B cell (primary cell): ENCODE results near the gene LAMP2. TPM values are rescaled to one million over a fixed set of nuclear protein-coding genes. Genes with fewer than 3 reads are reported as not detected.
A peak's percentile ranks its signal among the peaks of the same experiment; 100 is the strongest.

Source experiments
- ATAC-seq: fragments of 200-7000 bp; cut with Tn5 transposase; one replicate; pipeline ENCODE4 v1.10.0; 2021; ENCODE audit warnings: low read depth, mild to moderate bottlenecking, moderate number of reproducible peaks, moderate library complexity
- CTCF ChIA-PET: fragments of 350-600 bp; sonication (Branson Sonifier 250); formaldehyde crosslinking; loops from one replicate; lab custom pipeline; 2021; ENCODE audit warnings: antibody characterized with exemption, inconsistent platforms; lab: Charles Lee
- POLR2A ChIA-PET: fragments of 350-600 bp; sonication (Branson Sonifier 250); formaldehyde crosslinking; loops from one replicate; lab custom pipeline; 2021; ENCODE audit warnings: antibody characterized with exemption; lab: Charles Lee
- DNase-seq: peaks from one replicate; pipeline ENCODE4 v3.0.0; 2013
- H2AFZ ChIP-seq: 2 replicates; pipeline ENCODE4 v1.6.1; 2012; ENCODE audit warnings: mild to moderate bottlenecking, low read depth, low read length; ENCODE audit not compliant: insufficient read depth, poor library complexity, severe bottlenecking
- H3K27ac ChIP-seq, 2 donors: 1 replicate in 1 of 2; 2 replicates in 1 of 2; pipeline ENCODE4 v1.5.1; 2012 to 2013; ENCODE audit warnings: low read length in 2 of 2, mild to moderate bottlenecking in 2 of 2, moderate library complexity in 1 of 2
- H3K27me3 ChIP-seq, 4 experiments: fragments of 200-600 bp in 1 of 4; sonication (generic) in 1 of 4; replicated peaks in 1 of 4; 1 replicate in 2 of 4; 2 replicates in 2 of 4; pipeline versions ENCODE4 v1.6.1 to v1.7.0; 2013 to 2016; ENCODE audit warnings: low read length in 3 of 4, mild to moderate bottlenecking in 2 of 4, mixed read lengths in 1 of 4, moderate library complexity in 1 of 4; ENCODE audit not compliant: insufficient read depth in 4 of 4, control insufficient read depth in 3 of 4; ENCODE audit errors: control extremely low read depth in 1 of 4
- H3K36me3 ChIP-seq, 2 experiments: replicated peaks in 1 of 2; 1 replicate in 1 of 2; 2 replicates in 1 of 2; pipeline versions ENCODE4 v1.6.1 to v1.7.1; 2013; ENCODE audit warnings: low read length in 1 of 2; ENCODE audit not compliant: insufficient read depth in 2 of 2, control insufficient read depth in 1 of 2; ENCODE audit errors: control extremely low read depth in 1 of 2, extremely low read depth in 1 of 2
- H3K4me1 ChIP-seq, 2 donors: fragments of 200-600 bp in 1 of 2; sonication (generic) in 1 of 2; 1 replicate in 1 of 2; 2 replicates in 1 of 2; pipeline versions ENCODE4 v1.5.1 to v1.6.1; 2013 to 2017; ENCODE audit warnings: low read length in 2 of 2; ENCODE audit not compliant: control insufficient read depth in 2 of 2, insufficient read depth in 2 of 2
- H3K4me2 ChIP-seq: replicated peaks from 2 replicates; pipeline ENCODE3; 2012; ENCODE audit warnings: mild to moderate bottlenecking, low read depth, low read length; ENCODE audit not compliant: poor library complexity, severe bottlenecking
- H3K4me3 ChIP-seq, 5 experiments: fragments of 200-600 bp in 1 of 5; sonication (generic) in 1 of 5; 1 replicate in 3 of 5; 2 replicates in 2 of 5; pipeline versions ENCODE4 v1.5.1 to v1.7.0; 2011 to 2016; ENCODE audit warnings: low read length in 4 of 5, mild to moderate bottlenecking in 4 of 5, low read depth in 2 of 5, control low read depth in 1 of 5, moderate library complexity in 1 of 5; ENCODE audit not compliant: insufficient read depth in 1 of 5; ENCODE audit errors: control extremely low read depth in 1 of 5, extremely low read depth in 1 of 5
- H3K79me2 ChIP-seq: fragments of 200-600 bp; sonication (generic); one replicate; pipeline ENCODE4 v1.6.0; 2016; ENCODE audit warnings: low read length; ENCODE audit not compliant: control insufficient read depth, insufficient read depth
- H3K9ac ChIP-seq: fragments of 200-600 bp; sonication (generic); 2 replicates; pipeline ENCODE4 v1.6.1; 2017; ENCODE audit warnings: mild to moderate bottlenecking, low read length, moderate library complexity
- H3K9me3 ChIP-seq, 3 donors: one replicate each; pipeline versions ENCODE4 v1.6.1 to v1.7.1; 2013; ENCODE audit warnings: low read length in 2 of 3; ENCODE audit not compliant: control insufficient read depth in 2 of 3, insufficient read depth in 1 of 3; ENCODE audit errors: control extremely low read depth in 1 of 3
- H4K20me1 ChIP-seq: 2 replicates; pipeline ENCODE4 v1.6.0; 2012; ENCODE audit warnings: mild to moderate bottlenecking, low read length; ENCODE audit not compliant: insufficient read depth, control insufficient read depth, poor library complexity, severe bottlenecking
- H3K27ac Mint-ChIP-seq: one replicate; pipeline ENCODE4 v1.8.0; 2021; ENCODE audit warnings: mixed read lengths
- H3K27me3 Mint-ChIP-seq: one replicate; pipeline ENCODE4 v1.8.0; 2021; ENCODE audit warnings: mixed read lengths
- H3K4me1 Mint-ChIP-seq: one replicate; pipeline ENCODE4 v1.8.0; 2021; ENCODE audit warnings: mixed read lengths
- H3K4me3 Mint-ChIP-seq: one replicate; pipeline ENCODE4 v1.8.0; 2021; ENCODE audit warnings: mixed read lengths
- H3K9me3 Mint-ChIP-seq: one replicate; pipeline ENCODE4 v1.8.0; 2022; ENCODE audit warnings: mixed read lengths; ENCODE audit not compliant: insufficient read depth
- CTCF ChIP-seq: fragments of 200-600 bp; IDR thresholded peaks from one replicate; pipeline ENCODE4 v1.8.0; 2022; ENCODE audit warnings: antibody characterized with exemption, mild to moderate bottlenecking
- EZH2 ChIP-seq: IDR thresholded peaks from 2 replicates; pipeline ENCODE4 v1.6.1; 2012; ENCODE audit warnings: borderline replicate concordance, low read depth, mild to moderate bottlenecking, moderate library complexity, low read length; ENCODE audit not compliant: insufficient read depth, poor library complexity, severe bottlenecking
- WGBS: methylation state at CpG from one replicate; pipeline ENCODE4 v1.1.5; 2013; ENCODE audit warnings: missing lambda C conversion rate; ENCODE audit not compliant: insufficient coverage; 5-methylcytosine and 5-hydroxymethylcytosine counted together
- intact Hi-C: fragments of 100-400 bp; cut with micrococcal nuclease; formaldehyde crosslinking; loops from one replicate; pipeline ENCODE4 v1.10.0; 2022
- polyA plus RNA-seq: library from polyadenylated mRNA; depleted of rRNA; stranded (reverse); fragments of >200 nt; gene quantifications from 2 replicates; pipeline ENCODE4 v1.2.3, GENCODE V29; 2012
- total RNA-seq, 2 donors: library from RNA; stranded (reverse); fragments of 120-200 nt in 1 of 2; gene quantifications; 1 replicate in 1 of 2; 2 replicates in 1 of 2; pipeline versions ENCODE4 v1.2.3 to v1.2.4, GENCODE V29; 2013 to 2022

The LAMP2 gene
- total and polyA plus RNA-seq, 2 donors (not counting 1 experiment from before 2014, with no cell fraction given): 11.2 to 37.1 TPM

GRCh38 chrX:120450163-120450562 lies 18.9 kb downstream of the LAMP2 start:
- Mint-ChIP-seq H3K27ac (no peak overlapping the region), H3K4me3 (no peak overlapping the region), H3K4me1 (peaks cover 8% of the 10 kb centered on the region), H3K9me3 (no peaks in the 10 kb centered on the region), H3K27me3 (no peaks in the 10 kb centered on the region)
- Histone ChIP-seq H2AFZ (no peak overlapping the region), H3K27me3 (no peaks in the 10 kb centered on the region), H3K4me2 (no peak overlapping the region), H4K20me1 (no peaks in the 10 kb centered on the region), H3K36me3 (peaks cover 0 to 22% of the 10 kb centered on the region in 2 experiments), H3K9ac (no peak overlapping the region), H3K79me2 (no peaks in the 10 kb centered on the region), H3K4me1 (no peaks in the 10 kb centered on the region), H3K9me3 (no peaks in the 10 kb centered on the region), H3K4me3 (no peak overlapping the region), H3K27ac (no peak overlapping the region)
- intact Hi-C loops: loop anchor here (1.0 kb wide), 1 partner anchor 70 kb away; no protein-coding TSS in a partner anchor
- DNase-seq (peak; percentile 33), ATAC-seq (no peak)
- no CpG with 5 or more reads among the region's 3 CpGs for WGBS
- POLR2A ChIA-PET: no interaction called here
- CTCF ChIA-PET: interaction anchor here (0.8 to 2.2 kb wide), 5 partner anchors 23 to 136 kb away, joined by 3 to 8 read pairs (median 3); no protein-coding TSS in a partner anchor
- no peak for TF ChIP-seq EZH2
- peak; percentile 46 for TF ChIP-seq CTCF

- ATAC-seq (no peak), DNase-seq (no peak)
- intact Hi-C loops: no loop called here
- no peak overlapping the region for H3K4me3 ChIP-seq
- H3K4me1 ChIP-seq: no peaks in the 10 kb centered on the region
- H3K9me3 Mint-ChIP-seq: no peaks in the 10 kb centered on the region
- H3K27ac ChIP-seq: no peak overlapping the region
- H3K27me3 ChIP-seq: no peaks in the 10 kb centered on the region
- ChIA-PET CTCF (interaction anchor here (0.8 kb wide), 1 partner anchor 19 kb away, joined by 3 read pairs; no protein-coding TSS in a partner anchor), POLR2A (no interaction called here)
- no peak overlapping the region for H3K4me3 Mint-ChIP-seq
- H3K27me3 Mint-ChIP-seq: no peaks in the 10 kb centered on the region
- H3K4me2 ChIP-seq: no peak overlapping the region
- H3K9ac ChIP-seq: no peak overlapping the region
- no peaks in the 10 kb centered on the region for H3K79me2 ChIP-seq
- H3K9me3 ChIP-seq: no peaks in the 10 kb centered on the region
- no peaks in the 10 kb centered on the region for H4K20me1 ChIP-seq
- no peak overlapping the region for H2AFZ ChIP-seq
- WGBS: 100% methylated on average over 2 of the region's 8 CpGs
- TF ChIP-seq CTCF (no peak), EZH2 (no peak)
- H3K4me1 Mint-ChIP-seq: peaks cover 5% of the 10 kb centered on the region
- no peak overlapping the region for H3K27ac Mint-ChIP-seq
- peaks cover 0 to 42% of the 10 kb centered on the region in 2 experiments for H3K36me3 ChIP-seq
These were observed 22.6 kb downstream of the LAMP2 start for GRCh38 chrX:120446498-120446897.
